Tibial nerve (tissue), 4 donors: ENCODE data around the gene ISCA2. TPM values are rescaled to one million over a fixed set of nuclear protein-coding genes. Genes with fewer than 3 reads are reported as not detected.
A peak's percentile ranks its signal among the peaks of the same experiment; 100 is the strongest.

Source experiments
- DNase-seq, 2 donors: peaks; one replicate each; pipeline ENCODE4 v3.0.0-alpha.2; 2019; ENCODE audit warnings: low spot score in 2 of 2
- H3K27ac ChIP-seq, 4 donors: fragments of 200-600 bp; sonication (generic) in 3 of 4; one replicate each; pipeline ENCODE4 v1.5.1; 2017 to 2019; ENCODE audit warnings: mild to moderate bottlenecking in 1 of 4
- H3K27me3 ChIP-seq, 2 donors: fragments of 200-600 bp; sonication (generic) in 1 of 2; one replicate each; pipeline versions ENCODE4 v1.5.1 to v1.6.0; 2017 to 2019
- H3K36me3 ChIP-seq, 3 donors: fragments of 200-600 bp; sonication (generic); one replicate each; pipeline ENCODE4 v1.5.1; 2018 to 2019
- H3K4me1 ChIP-seq, 4 donors: fragments of 200-600 bp; sonication (generic) in 3 of 4; one replicate each; pipeline ENCODE4 v1.5.1; 2017 to 2019
- H3K4me3 ChIP-seq, 4 donors: fragments of 200-600 bp; sonication (generic) in 3 of 4; one replicate each; pipeline ENCODE4 v1.5.1; 2017 to 2019; ENCODE audit warnings: mild to moderate bottlenecking in 1 of 4, moderate library complexity in 1 of 4
- H3K9me3 ChIP-seq, 4 donors: fragments of 200-600 bp; sonication (generic) in 3 of 4; one replicate each; pipeline ENCODE4 v1.5.1; 2017 to 2019
- EP300 ChIP-seq, 2 donors: sonication (generic); formaldehyde crosslinking; IDR thresholded peaks; one replicate each; pipeline ENCODE4 v1.6.1; 2017; ENCODE audit warnings: antibody characterized with exemption in 2 of 2, mild to moderate bottlenecking in 1 of 2
- POLR2A ChIP-seq, 2 donors: fragments of 450-650 bp; IDR thresholded peaks; one replicate each; pipeline ENCODE4 v1.6.1; 2017; ENCODE audit warnings: antibody characterized with exemption in 2 of 2, mild to moderate bottlenecking in 2 of 2, moderate library complexity in 2 of 2
- WGBS, 2 donors: methylation state at CpG; one replicate each; pipeline ENCODE4 v1.1.5; 2018; 5-methylcytosine and 5-hydroxymethylcytosine counted together
- total RNA-seq, 4 donors: library from RNA; depleted of rRNA; stranded (reverse); fragments of >200 nt; gene quantifications; one replicate each; pipeline ENCODE4 v1.1.0, GENCODE V29; 2016
- TF ChIP-seq, protein P1 (sequence below), 5 experiments: fragments of 200-600 bp in 3 of 5; fragments of 450-650 bp in 2 of 5; sonication (generic) in 3 of 5; IDR thresholded peaks; one replicate each; pipeline ENCODE4 v1.5.1; 2016 to 2019; ENCODE audit warnings: antibody characterized with exemption in 5 of 5, mild to moderate bottlenecking in 3 of 5, moderate library complexity in 2 of 5

The ISCA2 gene
- total RNA-seq, 4 donors from 2014 or later = 7.3 to 14.9 (median 12.4) TPM

DNA sequence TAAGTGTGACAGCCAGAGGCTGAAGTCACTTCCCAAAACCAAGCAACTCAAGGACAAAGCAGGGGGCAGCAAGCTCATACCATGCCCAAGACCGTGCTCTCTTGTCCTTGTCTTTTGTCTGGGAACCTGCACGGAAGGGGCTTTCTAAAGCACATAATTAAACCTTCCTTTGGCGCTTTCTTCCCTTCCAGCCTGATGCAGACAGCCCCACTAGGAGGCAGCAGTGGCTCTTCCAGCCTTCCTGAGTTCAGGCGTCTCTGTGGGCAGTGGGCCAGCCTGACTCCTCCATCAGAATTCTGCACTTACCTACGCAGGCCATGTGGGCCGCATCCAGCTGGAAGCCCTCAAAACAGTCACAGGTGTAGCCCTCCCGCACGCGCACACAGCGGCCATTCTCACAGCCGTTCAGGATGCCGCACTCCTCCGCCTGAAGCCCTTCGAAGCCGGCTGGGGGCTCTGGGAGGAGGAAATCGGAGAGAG is 7.6 kb downstream of the ISCA2 start:
- peak; percentile 70 to 75 for DNase-seq
- TF ChIP-seq EP300 (IDR thresholded peaks at IDR 0.05) (peak in 1 of 2 donors; percentile 46), POLR2A (IDR thresholded peaks at IDR 0.05) (no peak)
- TF ChIP-seq, protein P1, sequence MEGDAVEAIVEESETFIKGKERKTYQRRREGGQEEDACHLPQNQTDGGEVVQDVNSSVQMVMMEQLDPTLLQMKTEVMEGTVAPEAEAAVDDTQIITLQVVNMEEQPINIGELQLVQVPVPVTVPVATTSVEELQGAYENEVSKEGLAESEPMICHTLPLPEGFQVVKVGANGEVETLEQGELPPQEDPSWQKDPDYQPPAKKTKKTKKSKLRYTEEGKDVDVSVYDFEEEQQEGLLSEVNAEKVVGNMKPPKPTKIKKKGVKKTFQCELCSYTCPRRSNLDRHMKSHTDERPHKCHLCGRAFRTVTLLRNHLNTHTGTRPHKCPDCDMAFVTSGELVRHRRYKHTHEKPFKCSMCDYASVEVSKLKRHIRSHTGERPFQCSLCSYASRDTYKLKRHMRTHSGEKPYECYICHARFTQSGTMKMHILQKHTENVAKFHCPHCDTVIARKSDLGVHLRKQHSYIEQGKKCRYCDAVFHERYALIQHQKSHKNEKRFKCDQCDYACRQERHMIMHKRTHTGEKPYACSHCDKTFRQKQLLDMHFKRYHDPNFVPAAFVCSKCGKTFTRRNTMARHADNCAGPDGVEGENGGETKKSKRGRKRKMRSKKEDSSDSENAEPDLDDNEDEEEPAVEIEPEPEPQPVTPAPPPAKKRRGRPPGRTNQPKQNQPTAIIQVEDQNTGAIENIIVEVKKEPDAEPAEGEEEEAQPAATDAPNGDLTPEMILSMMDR (IDR thresholded peaks at IDR 0.05) = peak; percentile 45 to 81 (median 72)
- peaks cover 0 to 24% (median 0%) of the 10 kb centered on the region in 4 donors for H3K4me1 ChIP-seq
- H3K36me3 ChIP-seq = peaks cover 0 to 63% (median 0%) of the 10 kb centered on the region in 3 donors
- H3K27ac ChIP-seq = peak overlapping the region in 2 of 4 donors; percentile 54 to 57
- no peaks in the 10 kb centered on the region for H3K9me3 ChIP-seq
- no peaks in the 10 kb centered on the region for H3K27me3 ChIP-seq
- WGBS, 2 donors = 26 to 27% methylated on average over 15 to 16 of the region's 16 CpGs
- H3K4me3 ChIP-seq = peak overlapping the region in 1 of 4 donors; percentile 12

DNA sequence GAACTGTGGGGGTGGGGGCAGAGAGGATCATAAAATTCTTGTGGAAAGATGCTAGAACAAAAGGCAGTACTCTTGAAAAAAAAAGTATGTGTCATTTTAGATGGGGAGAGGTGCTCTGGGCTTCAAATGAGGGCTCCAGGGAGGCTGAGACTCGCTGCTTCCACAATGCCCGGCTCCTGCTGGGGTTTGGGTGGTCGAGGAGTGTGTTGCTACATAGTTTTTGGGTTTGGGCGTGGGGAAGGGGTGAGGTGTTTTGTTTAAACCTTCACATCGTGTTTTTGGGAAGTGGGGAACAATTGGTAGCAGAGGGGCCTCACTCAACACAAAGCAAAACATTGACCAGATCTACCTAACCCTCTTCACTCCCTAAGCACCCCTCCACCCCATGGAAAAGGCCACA is 8.1 kb downstream of the ISCA2 start:
- Histone ChIP-seq H3K4me1 (peaks cover 0 to 24% (median 0%) of the 10 kb centered on the region in 4 donors), H3K27me3 (no peaks in the 10 kb centered on the region), H3K36me3 (peaks cover 0 to 58% (median 0%) of the 10 kb centered on the region in 3 donors), H3K27ac (peak overlapping the region in 2 of 4 donors; percentile 54 to 57), H3K4me3 (peak overlapping the region in 1 of 4 donors; percentile 12), H3K9me3 (no peaks in the 10 kb centered on the region)
- TF ChIP-seq EP300 (IDR thresholded peaks at IDR 0.05) = no peak
- TF ChIP-seq, protein P1 (IDR thresholded peaks at IDR 0.05) = no peak
- WGBS, 2 donors = 40 to 49% methylated on average over 5 of the region's 5 CpGs
- DNase-seq = no peak

DNA sequence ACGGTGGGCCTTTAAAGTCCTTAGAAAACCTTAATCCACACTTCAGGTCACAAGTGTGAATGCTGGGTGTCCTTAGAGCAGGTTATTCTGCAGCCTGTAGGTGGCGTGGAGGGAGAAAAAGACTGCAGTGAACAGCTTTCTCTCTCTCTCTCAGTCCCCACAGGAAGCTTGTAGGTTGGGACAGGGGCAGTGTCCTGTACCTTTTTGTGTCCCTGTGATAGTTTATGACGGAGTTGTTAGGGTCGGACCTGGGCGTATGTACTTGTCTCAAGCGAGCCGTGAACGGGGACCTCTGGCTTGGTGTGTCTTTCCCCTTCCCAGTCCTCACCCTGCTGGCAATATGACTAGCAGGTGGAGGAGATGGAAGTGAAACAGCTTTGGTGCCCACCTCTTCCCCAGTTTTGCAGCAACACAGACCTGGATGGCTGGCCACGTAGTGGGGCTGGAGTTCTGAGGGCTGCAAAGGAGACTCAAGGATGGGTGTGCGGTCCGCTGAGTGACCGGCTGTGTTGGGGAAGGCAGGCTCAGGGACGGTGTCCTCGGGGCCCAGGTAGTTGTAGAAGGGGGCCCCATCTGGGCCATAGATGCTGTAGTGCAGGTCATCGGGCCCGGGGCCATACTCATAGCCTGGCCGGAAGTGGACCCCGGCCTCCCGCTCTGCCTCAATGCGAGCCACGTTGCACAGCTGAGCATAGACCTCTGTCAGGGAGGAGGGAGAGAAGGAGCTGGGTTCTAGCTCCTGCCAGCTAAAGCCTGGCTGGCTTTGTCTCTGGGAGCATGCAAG is 8.9 kb downstream of the ISCA2 start:
- peaks cover 0 to 61% (median 0%) of the 10 kb centered on the region in 3 donors for H3K36me3 ChIP-seq

DNA sequence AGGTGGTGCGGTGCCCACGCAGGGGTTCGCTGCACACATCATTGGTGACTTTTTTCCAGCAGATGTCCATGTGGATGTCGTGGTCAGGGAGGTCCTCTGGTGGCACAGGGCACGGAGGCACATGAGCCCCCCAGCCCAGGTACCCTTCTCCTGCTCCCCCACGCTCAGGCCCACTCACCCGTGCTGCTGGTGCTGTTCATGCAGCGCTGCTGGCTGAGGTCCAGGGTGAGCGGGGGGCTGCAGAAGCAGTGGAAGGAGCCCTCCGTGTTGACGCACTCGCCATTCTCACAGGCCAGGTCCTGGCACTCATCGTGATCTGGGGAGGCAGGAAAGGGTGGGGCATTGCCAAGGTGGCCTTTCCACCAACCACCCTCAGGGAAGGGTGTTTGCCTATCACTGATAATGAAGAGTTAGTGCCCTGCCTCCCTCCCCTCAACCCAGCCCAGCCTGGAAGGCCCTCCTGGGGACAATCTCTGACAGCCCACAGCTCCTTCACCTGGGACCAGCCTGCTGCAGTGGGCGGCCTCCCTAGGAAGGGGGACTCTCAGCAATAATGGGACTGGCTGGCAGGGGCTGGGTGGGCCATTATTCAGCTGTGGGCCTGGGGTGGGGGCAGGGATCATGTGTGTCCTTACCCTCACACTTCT is 9.8 kb downstream of the ISCA2 start:
- 78% methylated on average over 14 of the region's 14 CpGs for WGBS, 2 donors
- peaks cover 0 to 64% (median 0%) of the 10 kb centered on the region in 3 donors for H3K36me3 ChIP-seq
- DNase-seq = no peak
- no peaks in the 10 kb centered on the region for H3K27me3 ChIP-seq
- TF ChIP-seq EP300 (IDR thresholded peaks at IDR 0.05) (no peak), POLR2A (IDR thresholded peaks at IDR 0.05) (no peak)
- TF ChIP-seq, protein P1 (IDR thresholded peaks at IDR 0.05) = no peak
- no peak overlapping the region for H3K4me3 ChIP-seq
- peak overlapping the region in 1 of 4 donors; percentile 22 for H3K27ac ChIP-seq
- no peaks in the 10 kb centered on the region for H3K9me3 ChIP-seq
- peaks cover 0 to 24% (median 0%) of the 10 kb centered on the region in 4 donors for H3K4me1 ChIP-seq

More for the DNA sequence above, 8.9 kb downstream of the ISCA2 start:
- DNase-seq = peak in 1 of 2 donors; percentile 57
- no peak overlapping the region for H3K4me3 ChIP-seq
- peak overlapping the region in 1 of 4 donors; percentile 57 for H3K27ac ChIP-seq
- no peaks in the 10 kb centered on the region for H3K9me3 ChIP-seq
- H3K4me1 ChIP-seq = peaks cover 0 to 24% (median 0%) of the 10 kb centered on the region in 4 donors
- TF ChIP-seq POLR2A (IDR thresholded peaks at IDR 0.05) (no peak), EP300 (IDR thresholded peaks at IDR 0.05) (no peak)
- TF ChIP-seq, protein P1 (IDR thresholded peaks at IDR 0.05) = peak; percentile 16 to 54 (median 37)
- 79 to 80% methylated on average over 21 of the region's 21 CpGs for WGBS, 2 donors
- no peaks in the 10 kb centered on the region for H3K27me3 ChIP-seq
